ENCODE results near the gene NIT1. TPM values are rescaled to one million over a fixed set of nuclear protein-coding genes. Genes with fewer than 3 reads are reported as not detected.
A peak's percentile ranks its signal among the peaks of the same experiment; 100 is the strongest.

Gene NIT1
- total and polyA plus RNA-seq, 2 experiments from 2014 or later, result 64.6 to 65.9 TPM

- H3K27me3 ChIP-seq, result no peaks in the 10 kb centered on the region
- peak overlapping the region; percentile 96 for H3K4me3 ChIP-seq
- peak overlapping the region; percentile 92 for H3K27ac ChIP-seq
- DNase-seq (ENCODE audit: low read depth in 1 of 2, low spot score in 1 of 2), result peak; percentile 43 to 82
- peak; percentile 56 for TF ChIP-seq CTCF (IDR thresholded peaks at IDR 0.05; ENCODE audit: low read depth, low read length)
- no peaks in the 10 kb centered on the region for H3K9me3 ChIP-seq (ENCODE audit: low read depth)
- peaks cover 15% of the 10 kb centered on the region for H3K4me1 ChIP-seq (ENCODE audit: low read depth)
- H3K36me3 ChIP-seq, result peaks cover 28% of the 10 kb centered on the region
These were observed 1.4 kb downstream of the NIT1 start for GRCh38 chr1:161119092-161119903.

DNA sequence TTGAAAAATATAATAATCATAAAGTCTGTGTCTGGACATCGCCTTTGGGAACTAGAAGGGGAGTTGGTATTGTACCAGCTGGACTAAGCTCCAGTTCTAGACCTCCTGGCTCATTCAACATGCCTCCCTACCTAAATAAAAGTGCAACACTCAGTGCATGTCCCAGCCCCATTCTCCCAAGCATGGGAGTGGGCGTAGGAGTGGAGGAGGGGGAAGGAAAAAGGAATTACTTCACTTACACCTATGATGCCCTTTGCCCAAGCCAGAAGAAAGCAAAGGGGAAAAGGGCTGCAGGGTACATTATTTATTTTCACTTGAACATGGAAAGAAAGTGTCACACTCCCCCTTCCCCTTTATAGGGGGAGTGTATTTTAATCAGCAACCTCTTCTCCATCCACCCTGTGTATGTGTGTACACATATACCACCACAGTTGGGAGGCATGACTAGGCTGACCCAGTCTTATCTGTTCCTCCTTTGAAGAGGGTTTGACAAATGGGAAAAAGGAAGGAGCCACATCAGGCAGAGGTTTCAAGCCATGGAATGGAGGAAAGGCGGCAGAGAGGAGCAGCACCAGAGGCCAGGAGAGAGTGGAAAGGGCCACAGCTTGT lies 3.2 kb downstream of the NIT1 start:
- Histone ChIP-seq H3K9me3 (ENCODE audit: low read depth) (no peaks in the 10 kb centered on the region), H3K27me3 (no peaks in the 10 kb centered on the region), H3K27ac (peak overlapping the region; percentile 92), H3K4me1 (ENCODE audit: low read depth) (peaks cover 15% of the 10 kb centered on the region), H3K36me3 (peaks cover 30% of the 10 kb centered on the region), H3K4me3 (no peak overlapping the region)
- no peak for TF ChIP-seq CTCF (IDR thresholded peaks at IDR 0.05; ENCODE audit: low read depth, low read length)
- no peak for DNase-seq (ENCODE audit: low read depth in 1 of 2, low spot score in 1 of 2)

- DNase-seq (ENCODE audit: low read depth in 1 of 2, low spot score in 1 of 2), result no peak
- H3K27ac ChIP-seq, result no peak overlapping the region
- peaks cover 14% of the 10 kb centered on the region for H3K4me1 ChIP-seq (ENCODE audit: low read depth)
- no peak overlapping the region for H3K4me3 ChIP-seq
- TF ChIP-seq CTCF (IDR thresholded peaks at IDR 0.05; ENCODE audit: low read depth, low read length), result no peak
- H3K9me3 ChIP-seq (ENCODE audit: low read depth), result no peaks in the 10 kb centered on the region
- no peaks in the 10 kb centered on the region for H3K27me3 ChIP-seq
- H3K36me3 ChIP-seq, result peaks cover 30% of the 10 kb centered on the region
These were observed 3.9 kb downstream of the NIT1 start for GRCh38 chr1:161121834-161122233.

DNA sequence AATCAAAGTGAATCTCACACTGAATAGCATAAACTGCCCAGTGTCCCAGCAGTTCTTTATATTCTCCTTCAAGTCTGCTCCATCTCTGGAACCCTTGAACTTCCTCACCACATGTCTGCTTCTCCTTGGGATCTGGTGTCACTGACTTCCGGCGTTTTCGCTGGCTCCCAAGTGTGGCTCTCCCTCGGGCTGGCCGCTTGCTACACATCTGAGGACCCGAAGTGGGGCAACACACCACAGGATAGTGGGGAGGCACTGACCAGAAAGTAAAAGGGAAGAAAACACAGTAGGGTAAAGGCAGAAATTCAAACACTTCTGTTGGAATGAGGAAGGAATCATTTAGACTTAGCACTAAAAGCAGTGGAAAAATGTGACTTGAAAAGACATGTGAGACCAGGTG lies 5.1 kb downstream of the NIT1 start:
- Histone ChIP-seq H3K4me3 (no peak overlapping the region), H3K9me3 (ENCODE audit: low read depth) (no peaks in the 10 kb centered on the region), H3K4me1 (ENCODE audit: low read depth) (peaks cover 9% of the 10 kb centered on the region), H3K36me3 (peaks cover 30% of the 10 kb centered on the region), H3K27ac (no peak overlapping the region), H3K27me3 (no peaks in the 10 kb centered on the region)
- DNase-seq (ENCODE audit: low read depth in 1 of 2, low spot score in 1 of 2), result no peak
- TF ChIP-seq CTCF (IDR thresholded peaks at IDR 0.05; ENCODE audit: low read depth, low read length), result no peak

- TF ChIP-seq CTCF (IDR thresholded peaks at IDR 0.05; ENCODE audit: low read depth, low read length), result no peak
- H3K9me3 ChIP-seq (ENCODE audit: low read depth), result no peaks in the 10 kb centered on the region
- no peak overlapping the region for H3K27ac ChIP-seq
- H3K4me3 ChIP-seq, result no peak overlapping the region
- DNase-seq (ENCODE audit: low read depth in 1 of 2, low spot score in 1 of 2), result no peak
- no peaks in the 10 kb centered on the region for H3K27me3 ChIP-seq
- H3K36me3 ChIP-seq, result peaks cover 11% of the 10 kb centered on the region
- peaks cover 25% of the 10 kb centered on the region for H3K4me1 ChIP-seq (ENCODE audit: low read depth)
These were observed 9.7 kb downstream of the NIT1 start for GRCh38 chr1:161127649-161128048.

Data from cardiac muscle cell (in vitro differentiated cells and primary cell).